Measurements from ENCODE around the gene STAT4.

The STAT4 gene

GRCh38 chr2:191078165-191078867, 72.5 kb downstream of the STAT4 start:
- no peak for DNase-seq

- DNase-seq, result no peak
Measured at GRCh38 chr2:191070276-191070675, 80.5 kb downstream of the STAT4 start.

- no peak for DNase-seq
Measured at GRCh38 chr2:191069606-191070005, 81.2 kb downstream of the STAT4 start.

GRCh38 chr2:191066919-191067233, 83.9 kb downstream of the STAT4 start:
- DNase-seq, result no peak

- no peak for DNase-seq
Measured at GRCh38 chr2:191066197-191066918, 84.4 kb downstream of the STAT4 start.

- DNase-seq, result no peak
Measured at GRCh38 chr2:191065785-191066184, 85.0 kb downstream of the STAT4 start.

GRCh38 chr2:191064590-191064989, 86.2 kb downstream of the STAT4 start:
- no peak for DNase-seq

GRCh38 chr2:191063584-191063983, 87.2 kb downstream of the STAT4 start:
- DNase-seq, result no peak

GRCh38 chr2:191061381-191061980, 89.3 kb downstream of the STAT4 start:
- DNase-seq, result no peak

- no peak for DNase-seq
Measured at GRCh38 chr2:191059308-191059707, 91.5 kb downstream of the STAT4 start.

- no peak for DNase-seq
Measured at GRCh38 chr2:191056228-191056627, 94.6 kb downstream of the STAT4 start.

GRCh38 chr2:191053256-191053655, 97.5 kb downstream of the STAT4 start:
- DNase-seq, result no peak

GRCh38 chr2:191051825-191052778, 98.7 kb downstream of the STAT4 start:
- DNase-seq, result no peak

- no peak for DNase-seq
Measured at GRCh38 chr2:191051177-191051576, 99.6 kb downstream of the STAT4 start.

GRCh38 chr2:191050640-191050987, 100.2 kb downstream of the STAT4 start:
- DNase-seq, result no peak

GRCh38 chr2:191049728-191050639, 100.8 kb downstream of the STAT4 start:
- no peak for DNase-seq

- DNase-seq, result no peak
Measured at GRCh38 chr2:191048073-191048472, 102.7 kb downstream of the STAT4 start.

- DNase-seq, result no peak
Measured at GRCh38 chr2:191045141-191045540, 105.7 kb downstream of the STAT4 start.

GRCh38 chr2:191043438-191043837, 107.4 kb downstream of the STAT4 start:
- no peak for DNase-seq

- DNase-seq, result no peak
Measured at GRCh38 chr2:191041418-191042161, 109.2 kb downstream of the STAT4 start.

GRCh38 chr2:191039616-191040015, 111.2 kb downstream of the STAT4 start:
- no peak for DNase-seq
